DOHH2 (cell line): ENCODE results near the gene FAM180B.
"Not testable (repeated sequence)": the region's sequence is repeated elsewhere in the genome, so short reads cannot be mapped to it uniquely, and the experiment has no call there.

Source experiments
- EZH2phosphoT487 ChIP-seq: fragments of 200-600 bp; sonication (generic); IDR thresholded peaks from 2 replicates; pipeline ENCODE4 v1.6.1; 2017; ENCODE audit warnings: borderline replicate concordance, mild to moderate bottlenecking, antibody characterized with exemption, low read length, moderate library complexity, mixed read lengths
- TF ChIP-seq, protein P1 (sequence below): fragments of 200-600 bp; sonication (generic); IDR thresholded peaks from one replicate; pipeline ENCODE4 v1.5.1; 2014; ENCODE audit warnings: antibody characterized with exemption, mild to moderate bottlenecking, low read depth, low read length; ENCODE audit not compliant: poor library complexity, severe bottlenecking

GRCh38 chr11:47564366-47564765, 22.1 kb upstream of the FAM180B start:
- TF ChIP-seq, protein P1, sequence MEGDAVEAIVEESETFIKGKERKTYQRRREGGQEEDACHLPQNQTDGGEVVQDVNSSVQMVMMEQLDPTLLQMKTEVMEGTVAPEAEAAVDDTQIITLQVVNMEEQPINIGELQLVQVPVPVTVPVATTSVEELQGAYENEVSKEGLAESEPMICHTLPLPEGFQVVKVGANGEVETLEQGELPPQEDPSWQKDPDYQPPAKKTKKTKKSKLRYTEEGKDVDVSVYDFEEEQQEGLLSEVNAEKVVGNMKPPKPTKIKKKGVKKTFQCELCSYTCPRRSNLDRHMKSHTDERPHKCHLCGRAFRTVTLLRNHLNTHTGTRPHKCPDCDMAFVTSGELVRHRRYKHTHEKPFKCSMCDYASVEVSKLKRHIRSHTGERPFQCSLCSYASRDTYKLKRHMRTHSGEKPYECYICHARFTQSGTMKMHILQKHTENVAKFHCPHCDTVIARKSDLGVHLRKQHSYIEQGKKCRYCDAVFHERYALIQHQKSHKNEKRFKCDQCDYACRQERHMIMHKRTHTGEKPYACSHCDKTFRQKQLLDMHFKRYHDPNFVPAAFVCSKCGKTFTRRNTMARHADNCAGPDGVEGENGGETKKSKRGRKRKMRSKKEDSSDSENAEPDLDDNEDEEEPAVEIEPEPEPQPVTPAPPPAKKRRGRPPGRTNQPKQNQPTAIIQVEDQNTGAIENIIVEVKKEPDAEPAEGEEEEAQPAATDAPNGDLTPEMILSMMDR = not testable (repeated sequence)
- not testable (repeated sequence) for TF ChIP-seq EZH2phosphoT487
